DND-41 (cell line): Measurements from ENCODE around the gene TBC1D5.

Experiments used
- ATAC-seq: fragments of 200-7000 bp; cut with Tn5 transposase; 3 replicates; pipeline ENCODE4 v1.9.1; 2021; ENCODE audit warnings: low read depth; ENCODE audit not compliant: insufficient read depth
- DNase-seq: peaks from one replicate; pipeline ENCODE4 v3.0.0-alpha.2; 2020
- H2AFZ ChIP-seq: 2 replicates; pipeline ENCODE4 v1.6.0; 2012; ENCODE audit warnings: low read depth, low read length
- H3K27ac ChIP-seq: 2 replicates; pipeline ENCODE4 v1.5.1; 2012; ENCODE audit warnings: low read length, inconsistent platforms
- H3K27me3 ChIP-seq: fragments of 200-600 bp; sonication (generic); 2 replicates; pipeline ENCODE4 v1.6.0; 2012; ENCODE audit warnings: low read length, mild to moderate bottlenecking, inconsistent platforms; ENCODE audit not compliant: insufficient read depth, poor library complexity
- H3K36me3 ChIP-seq: 2 replicates; pipeline ENCODE4 v1.5.1; 2012; ENCODE audit warnings: low read length, inconsistent platforms; ENCODE audit not compliant: insufficient read depth
- H3K4me1 ChIP-seq: 2 replicates; pipeline ENCODE4 v1.5.1; 2012; ENCODE audit warnings: mild to moderate bottlenecking, low read length; ENCODE audit not compliant: insufficient read depth
- H3K4me2 ChIP-seq: 2 replicates; pipeline ENCODE4 v1.6.0; 2012; ENCODE audit warnings: mild to moderate bottlenecking, moderate library complexity, low read length, inconsistent platforms; ENCODE audit not compliant: insufficient read depth
- H3K4me3 ChIP-seq, 2 experiments: fragments of 200-600 bp in 1 of 2; shearing (Covaris generic) in 1 of 2; 2 replicates each; pipeline ENCODE4 v1.5.1; 2012 to 2016; ENCODE audit warnings: inconsistent platforms in 2 of 2, low read length in 2 of 2, mild to moderate bottlenecking in 2 of 2, low read depth in 1 of 2, moderate library complexity in 1 of 2
- H3K79me2 ChIP-seq: 2 replicates; pipeline ENCODE4 v1.6.0; 2012; ENCODE audit warnings: low read length, inconsistent platforms; ENCODE audit not compliant: insufficient read depth
- H3K9ac ChIP-seq: 2 replicates; pipeline ENCODE4 v1.6.0; 2012; ENCODE audit warnings: low read depth, mild to moderate bottlenecking, inconsistent platforms, low read length, moderate library complexity
- H3K9me3 ChIP-seq: 2 replicates; pipeline ENCODE4 v1.5.1; 2012; ENCODE audit warnings: low read length, moderate library complexity, mild to moderate bottlenecking, inconsistent platforms; ENCODE audit not compliant: insufficient read depth, severe bottlenecking
- H4K20me1 ChIP-seq: 2 replicates; pipeline ENCODE4 v1.6.0; 2012; ENCODE audit warnings: low read length; ENCODE audit not compliant: insufficient read depth
- CTCF ChIP-seq: IDR thresholded peaks from 2 replicates; pipeline ENCODE4 v1.5.1; 2012; ENCODE audit warnings: borderline replicate concordance, low read length, moderate library complexity, mild to moderate bottlenecking; ENCODE audit not compliant: poor library complexity, severe bottlenecking; ENCODE audit errors: extremely low read depth
- EZH2 ChIP-seq: IDR thresholded peaks from 3 replicates; pipeline ENCODE4 v1.6.1; 2012; ENCODE audit warnings: borderline replicate concordance, low read depth, mild to moderate bottlenecking, moderate library complexity, low read length, inconsistent platforms; ENCODE audit not compliant: severe bottlenecking

The TBC1D5 gene

GRCh38 chr3:17747174-17747889, 4.9 kb upstream of the TBC1D5 start:
- Histone ChIP-seq H3K27ac (no peak overlapping the region), H3K4me3 (no peak overlapping the region), H3K27me3 (no peaks in the 10 kb centered on the region), H3K9ac (no peak overlapping the region), H4K20me1 (no peaks in the 10 kb centered on the region), H3K79me2 (peaks cover 8% of the 10 kb centered on the region), H3K4me2 (no peak overlapping the region), H3K36me3 (no peaks in the 10 kb centered on the region; the same call in 1 of the 2 replicates), H3K9me3 (no peaks in the 10 kb centered on the region), H2AFZ (no peak overlapping the region), H3K4me1 (peaks cover 23% of the 10 kb centered on the region)
- TF ChIP-seq CTCF (no peak), EZH2 (no peak)
- no peak for DNase-seq
- ATAC-seq, result no peak

GRCh38 chr3:17745894-17746293, 3.5 kb upstream of the TBC1D5 start:
- Histone ChIP-seq H3K4me1 (peaks cover 29% of the 10 kb centered on the region), H3K9ac (no peak overlapping the region), H3K27me3 (no peaks in the 10 kb centered on the region), H3K36me3 (no peaks in the 10 kb centered on the region; the same call in 1 of the 2 replicates), H3K4me2 (no peak overlapping the region), H3K79me2 (peaks cover 23% of the 10 kb centered on the region), H2AFZ (no peak overlapping the region), H3K4me3 (no peak overlapping the region), H3K9me3 (no peaks in the 10 kb centered on the region), H3K27ac (no peak overlapping the region), H4K20me1 (no peaks in the 10 kb centered on the region)
- ATAC-seq, result no peak
- TF ChIP-seq CTCF, result no peak
- TF ChIP-seq EZH2, result no peak
- DNase-seq, result no peak

- Histone ChIP-seq H3K4me3 (no peak overlapping the region), H3K27me3 (no peaks in the 10 kb centered on the region), H3K4me2 (no peak overlapping the region), H3K4me1 (peaks cover 35% of the 10 kb centered on the region), H3K36me3 (no peaks in the 10 kb centered on the region; the same call in 1 of the 2 replicates), H3K79me2 (peaks cover 29% of the 10 kb centered on the region), H3K9ac (no peak overlapping the region), H4K20me1 (no peaks in the 10 kb centered on the region), H3K9me3 (no peaks in the 10 kb centered on the region), H3K27ac (no peak overlapping the region), H2AFZ (no peak overlapping the region)
- TF ChIP-seq EZH2 (no peak), CTCF (no peak)
- no peak for DNase-seq
- ATAC-seq, result no peak
Measured at GRCh38 chr3:17745301-17745700, 2.9 kb upstream of the TBC1D5 start.

GRCh38 chr3:17744693-17745092, 2.3 kb upstream of the TBC1D5 start:
- DNase-seq, result no peak
- H3K4me3 ChIP-seq, result no peak overlapping the region
- H3K79me2 ChIP-seq, result peaks cover 35% of the 10 kb centered on the region
- H3K27me3 ChIP-seq, result no peaks in the 10 kb centered on the region
- no peak for ATAC-seq
- H3K27ac ChIP-seq, result no peak overlapping the region
- peaks cover 38% of the 10 kb centered on the region for H3K4me1 ChIP-seq
- H3K36me3 ChIP-seq, result no peaks in the 10 kb centered on the region; the same call in 1 of the 2 replicates
- no peaks in the 10 kb centered on the region for H3K9me3 ChIP-seq
- TF ChIP-seq EZH2, result no peak
- no peak for TF ChIP-seq CTCF
- no peak overlapping the region for H3K4me2 ChIP-seq
- no peak overlapping the region for H2AFZ ChIP-seq
- no peaks in the 10 kb centered on the region for H4K20me1 ChIP-seq
- no peak overlapping the region for H3K9ac ChIP-seq
